HG02852 (cell line): ENCODE data around the gene CANT1.
"Not testable (repeated sequence)": the region's sequence is repeated elsewhere in the genome, so short reads cannot be mapped to it uniquely, and the experiment has no call there.

ENCODE experiments used
- ATAC-seq: cut with Tn5 transposase; IDR thresholded peaks from one replicate; pipeline ENCODE4 v1.9.1; 2021; ENCODE audit warnings: mild to moderate bottlenecking, moderate library complexity; ENCODE audit not compliant: unreplicated experiment

CANT1 gene

DNA sequence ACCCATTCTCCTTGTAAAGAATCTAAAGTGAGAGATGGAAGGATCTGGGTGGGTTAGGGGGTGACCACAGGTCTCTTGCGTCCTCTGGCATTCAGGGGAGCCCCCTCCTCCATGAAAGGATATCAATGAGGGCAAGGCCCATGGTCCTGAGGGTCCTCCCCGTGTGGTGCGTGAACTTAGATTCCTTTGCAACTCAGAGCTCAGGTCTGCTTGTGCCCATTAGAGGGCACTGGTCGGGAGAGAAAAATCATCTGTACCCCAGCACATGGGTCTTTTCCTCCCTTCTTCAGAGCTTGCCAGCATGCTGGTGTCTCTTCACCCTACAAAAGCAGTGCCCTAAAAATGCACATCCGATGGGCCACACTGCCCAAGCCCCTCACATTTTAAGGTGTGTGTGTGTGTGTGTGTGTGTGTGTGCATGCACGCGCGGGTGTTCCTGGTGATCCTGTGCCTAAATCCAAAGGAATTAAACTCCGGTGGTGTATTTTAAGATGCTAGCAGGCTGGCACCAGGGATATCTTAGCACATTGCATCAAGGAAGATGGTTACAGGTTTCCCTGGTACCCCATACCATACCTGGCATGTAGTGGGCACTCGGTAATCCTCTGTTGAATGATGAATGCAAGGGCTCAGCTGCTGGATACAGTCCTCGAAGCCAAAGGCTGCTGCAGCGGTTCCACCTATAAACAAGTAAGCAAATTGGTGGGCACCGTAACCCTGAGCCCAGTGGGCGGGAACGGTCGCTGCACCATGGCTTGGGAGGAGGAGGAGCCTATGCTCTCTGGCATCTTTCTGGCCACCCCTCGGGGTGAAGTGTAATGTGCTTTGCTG, 19.1 kb upstream of the CANT1 start:
- no peak for ATAC-seq

DNA sequence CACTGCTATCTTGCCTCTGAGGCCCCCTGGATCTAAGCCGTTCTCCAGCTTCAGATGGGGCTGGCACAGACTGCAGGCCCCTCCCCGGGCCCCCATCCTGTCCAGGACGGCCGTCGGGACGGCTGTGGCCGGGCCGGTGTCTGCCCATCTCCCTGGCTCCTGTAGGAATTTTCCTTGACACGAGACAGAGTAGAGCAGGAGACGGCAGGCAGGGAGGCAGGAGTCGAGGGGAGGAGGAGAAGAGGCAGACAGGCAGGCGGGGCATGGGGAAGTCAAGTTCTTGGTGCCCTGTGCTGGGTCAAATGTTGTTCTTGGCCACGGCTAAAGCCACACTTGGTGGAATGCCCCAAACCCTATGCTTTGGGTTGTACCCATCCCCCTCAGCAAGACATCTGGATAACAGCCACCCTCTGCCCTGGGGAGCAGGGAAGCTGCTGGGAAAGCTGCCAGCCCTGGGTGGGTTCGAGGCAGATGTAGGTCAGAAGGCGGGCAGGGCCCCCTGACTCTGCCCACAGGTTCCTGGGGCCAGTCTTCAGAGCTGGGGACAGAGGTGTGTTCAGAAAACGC, 18.4 kb upstream of the CANT1 start:
- ATAC-seq = no peak

GRCh38 chr17:79027274-79027924, 17.8 kb upstream of the CANT1 start:
- ATAC-seq = no peak

DNA sequence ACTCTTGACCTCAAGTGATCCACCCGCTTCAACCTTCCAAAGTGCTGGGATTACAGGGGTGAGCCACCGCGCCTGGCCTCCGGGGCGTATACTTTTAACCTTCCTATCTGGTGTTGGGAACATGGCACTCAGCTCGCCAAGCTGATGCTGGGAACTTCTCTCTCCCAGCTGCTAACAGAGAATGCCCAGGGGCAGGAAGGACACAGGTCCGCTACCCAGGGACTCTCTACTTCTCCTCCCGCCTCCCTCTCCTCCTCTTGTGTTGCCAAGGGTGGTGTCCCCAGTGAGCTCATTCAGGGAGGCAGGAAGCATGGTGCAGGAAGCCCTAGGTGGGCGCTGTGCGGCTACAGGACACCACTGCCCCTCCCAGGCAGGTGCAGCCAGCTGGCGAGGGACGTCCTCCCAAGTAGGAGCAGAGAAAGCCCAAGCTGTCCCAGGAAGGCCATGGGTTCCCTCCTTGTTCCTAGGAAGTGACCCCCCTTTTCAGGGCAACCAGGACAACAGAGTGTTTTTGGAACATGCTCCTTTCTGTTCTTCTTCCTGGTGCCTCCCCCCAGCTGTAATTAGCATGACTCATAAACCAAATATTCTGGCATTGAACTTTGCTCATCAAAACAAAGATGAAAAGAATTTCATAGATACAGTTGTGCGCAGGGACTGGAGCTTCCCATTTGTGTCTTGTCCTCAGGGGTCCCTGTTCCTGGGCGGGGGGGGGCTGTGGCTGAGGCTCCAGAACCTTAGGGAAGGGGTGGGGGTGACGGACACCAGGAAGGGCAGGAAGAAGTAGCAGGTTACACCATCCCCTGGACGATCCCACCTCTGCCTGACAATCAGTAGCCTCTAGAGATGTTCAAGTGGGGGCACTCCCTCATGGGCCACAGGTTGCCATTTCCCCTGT, 17.1 kb upstream of the CANT1 start:
- ATAC-seq = no peak

DNA sequence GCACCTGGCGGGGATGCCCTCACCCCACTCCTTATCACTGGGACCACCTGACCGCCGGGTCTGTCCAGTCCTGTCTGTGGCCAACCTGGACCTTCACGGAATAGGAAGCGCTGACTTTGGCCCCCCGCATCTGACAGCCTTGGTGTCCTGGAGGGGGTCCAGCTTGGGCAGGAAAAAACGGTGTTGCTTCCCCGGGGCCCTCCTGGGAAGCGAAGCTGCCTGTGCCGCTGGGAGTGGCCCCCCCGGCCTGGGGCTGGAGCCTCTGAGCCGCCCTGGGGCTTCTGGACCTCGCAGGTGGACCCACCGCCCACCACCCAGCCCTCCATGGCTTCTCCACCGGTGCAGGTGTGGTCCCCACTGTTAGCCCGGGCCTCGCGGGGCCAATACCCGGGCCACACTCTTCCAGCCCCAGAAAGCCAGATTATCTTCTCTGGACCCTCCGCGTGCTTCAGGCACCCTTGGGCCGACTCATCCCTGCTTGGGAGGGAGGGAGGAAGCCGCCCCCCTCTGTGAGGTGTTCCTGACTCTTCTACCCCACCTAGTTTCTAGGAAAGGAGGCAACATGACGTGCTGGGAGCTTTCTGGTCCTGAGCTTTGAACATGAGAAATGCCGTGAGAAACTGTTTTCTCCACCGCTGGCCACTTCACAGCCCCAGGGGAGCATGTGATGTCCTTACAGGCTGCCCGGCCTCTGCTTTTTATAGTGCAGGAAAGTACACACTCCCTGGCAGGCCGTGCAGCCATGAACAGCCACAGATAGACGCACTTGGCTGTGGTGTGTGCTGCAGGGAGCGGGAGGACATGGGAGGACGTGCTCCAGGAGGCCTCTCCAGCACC, 15.6 kb upstream of the CANT1 start:
- ATAC-seq = no peak

DNA sequence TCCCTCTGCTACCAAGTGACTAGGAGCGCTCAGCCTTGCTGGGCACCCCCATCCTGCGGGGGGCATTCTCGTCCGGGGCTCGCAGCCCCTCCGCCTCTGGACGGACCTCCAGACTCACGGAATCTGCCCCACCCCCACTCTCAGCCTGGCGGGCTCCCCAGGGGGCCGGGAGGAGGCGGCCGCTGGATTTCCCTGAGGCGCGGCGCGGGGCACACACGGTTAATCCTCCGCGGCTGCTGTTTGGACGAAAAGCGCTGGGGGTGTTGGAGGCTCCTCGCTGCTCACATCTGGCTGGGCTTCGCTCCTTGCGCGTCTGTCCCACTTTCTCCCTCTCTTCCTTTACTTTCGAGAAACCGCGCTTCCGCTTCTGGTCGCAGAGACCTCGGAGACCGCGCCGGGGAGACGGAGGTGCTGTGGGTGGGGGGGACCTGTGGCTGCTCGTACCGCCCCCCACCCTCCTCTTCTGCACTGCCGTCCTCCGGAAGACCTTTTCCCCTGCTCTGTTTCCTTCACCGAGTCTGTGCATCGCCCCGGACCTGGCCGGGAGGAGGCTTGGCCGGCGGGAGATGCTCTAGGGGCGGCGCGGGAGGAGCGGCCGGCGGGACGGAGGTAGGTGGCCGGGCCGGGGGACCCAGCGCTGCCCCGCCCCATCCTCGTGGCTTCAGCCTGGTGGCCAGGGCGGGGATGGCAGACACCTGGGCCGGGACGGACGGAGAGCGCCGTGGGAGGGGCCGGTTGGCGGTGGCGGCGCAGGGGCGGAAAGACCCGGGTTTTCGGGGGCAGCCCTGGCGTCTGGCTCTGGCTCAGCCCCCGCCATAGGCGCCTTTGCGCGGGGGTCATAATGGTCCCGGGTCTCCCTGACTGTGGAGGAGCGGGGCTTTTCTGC, 14.6 kb upstream of the CANT1 start, which contains the start of gene C1QTNF1:
TSS of gene C1QTNF1 (plus strand) at position 284 of the 886 bp plus-strand sequence. CDS start 19,800 bp downstream, outside the sequence.
- ATAC-seq = no peak

- no peak for ATAC-seq
Measured at GRCh38 chr17:79023180-79023705, 13.7 kb upstream of the CANT1 start.

DNA sequence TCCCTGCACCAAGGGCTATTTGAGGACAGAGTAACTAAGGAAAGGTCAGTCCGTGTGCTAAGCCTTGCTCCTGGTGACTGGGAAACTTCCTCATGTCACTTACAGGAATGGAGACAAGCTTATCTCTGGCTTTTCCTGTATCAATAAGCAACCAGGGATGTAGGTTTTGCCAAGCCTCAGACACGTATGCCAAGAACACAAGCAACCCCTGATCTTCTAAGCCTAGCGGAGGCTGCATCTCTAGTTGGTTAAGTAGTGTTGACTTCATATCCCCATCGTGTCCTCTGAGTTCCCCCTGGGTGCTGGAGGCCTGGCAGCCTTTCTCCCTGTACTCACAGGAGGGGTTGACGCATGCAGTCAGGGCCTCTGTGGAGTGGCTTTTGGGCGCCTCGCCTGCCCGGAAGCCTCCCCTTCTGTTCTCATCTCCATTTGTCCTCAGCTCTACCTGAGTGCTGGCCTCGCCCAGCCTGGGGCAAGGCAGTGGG, 13.0 kb upstream of the CANT1 start:
- no peak for ATAC-seq

DNA sequence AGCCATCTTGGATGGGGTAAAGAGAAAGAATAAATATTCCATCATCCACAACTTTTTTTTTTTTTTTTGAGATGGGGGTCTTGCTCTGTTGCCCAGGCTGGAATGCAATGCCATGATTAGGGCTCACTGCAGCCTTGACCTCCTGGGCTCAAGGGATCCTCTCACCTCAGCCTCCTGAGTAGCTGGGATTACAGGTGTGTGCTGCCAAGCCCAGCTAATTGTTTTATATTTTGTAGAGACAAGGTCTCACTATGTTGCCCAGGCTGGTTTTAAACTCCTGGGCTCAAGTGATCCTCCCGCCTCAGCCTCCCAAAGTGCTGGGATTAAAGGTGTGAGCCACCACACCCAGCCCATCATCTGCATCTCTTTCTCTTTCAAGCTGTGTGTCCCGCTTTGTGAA, 12.4 kb upstream of the CANT1 start:
- ATAC-seq = not testable (repeated sequence)

- no peak for ATAC-seq
Measured at GRCh38 chr17:79020631-79021301, 11.2 kb upstream of the CANT1 start.

GRCh38 chr17:79019632-79020584, 10.3 kb upstream of the CANT1 start:
- ATAC-seq = no peak

- no peak for ATAC-seq
Measured at GRCh38 chr17:79019261-79019631, 9.7 kb upstream of the CANT1 start.

- ATAC-seq = no peak
Measured at GRCh38 chr17:79018370-79018695, 8.8 kb upstream of the CANT1 start.

GRCh38 chr17:79017546-79018369, 8.2 kb upstream of the CANT1 start:
- no peak for ATAC-seq

- no peak for ATAC-seq
Measured at GRCh38 chr17:79014158-79014758, 4.7 kb upstream of the CANT1 start.

DNA sequence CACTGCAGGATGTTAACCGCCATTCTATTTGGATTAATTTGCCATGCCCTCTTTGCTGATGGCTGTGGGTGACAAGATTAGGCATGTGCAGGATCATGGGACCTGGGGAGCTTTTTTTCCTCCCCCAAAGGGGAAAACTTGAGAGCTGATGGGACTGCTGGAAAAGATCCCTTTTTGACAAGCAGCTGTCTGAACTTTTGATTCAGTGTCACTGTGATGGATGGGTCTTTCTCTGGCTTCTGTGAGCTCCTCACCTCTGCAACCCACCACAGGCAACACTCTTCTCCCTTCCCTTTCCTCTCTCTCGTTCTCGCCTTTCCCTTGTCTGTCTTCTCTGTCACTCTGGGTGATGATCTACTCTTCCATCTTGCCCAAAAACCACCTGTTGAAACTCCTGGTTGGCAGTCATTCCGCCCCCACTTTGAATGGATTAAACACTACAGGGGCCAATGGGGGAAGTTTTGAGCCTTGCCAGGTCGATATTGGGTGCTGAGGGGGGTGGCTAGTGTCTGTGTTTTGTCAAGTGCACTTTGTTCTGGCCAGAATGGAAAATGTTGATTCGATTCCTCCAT, 3.1 kb upstream of the CANT1 start:
- ATAC-seq = no peak
